Measurements from ENCODE around the gene DOC2B. TPM values are rescaled to one million over a fixed set of nuclear protein-coding genes. Genes with fewer than 3 reads are reported as not detected.
"Not testable (repeated sequence)": the region's sequence is repeated elsewhere in the genome, so short reads cannot be mapped to it uniquely, and the experiment has no call there.

DOC2B gene
- total RNA-seq, 1 donor from 2014 or later: 0.11 TPM

DNA sequence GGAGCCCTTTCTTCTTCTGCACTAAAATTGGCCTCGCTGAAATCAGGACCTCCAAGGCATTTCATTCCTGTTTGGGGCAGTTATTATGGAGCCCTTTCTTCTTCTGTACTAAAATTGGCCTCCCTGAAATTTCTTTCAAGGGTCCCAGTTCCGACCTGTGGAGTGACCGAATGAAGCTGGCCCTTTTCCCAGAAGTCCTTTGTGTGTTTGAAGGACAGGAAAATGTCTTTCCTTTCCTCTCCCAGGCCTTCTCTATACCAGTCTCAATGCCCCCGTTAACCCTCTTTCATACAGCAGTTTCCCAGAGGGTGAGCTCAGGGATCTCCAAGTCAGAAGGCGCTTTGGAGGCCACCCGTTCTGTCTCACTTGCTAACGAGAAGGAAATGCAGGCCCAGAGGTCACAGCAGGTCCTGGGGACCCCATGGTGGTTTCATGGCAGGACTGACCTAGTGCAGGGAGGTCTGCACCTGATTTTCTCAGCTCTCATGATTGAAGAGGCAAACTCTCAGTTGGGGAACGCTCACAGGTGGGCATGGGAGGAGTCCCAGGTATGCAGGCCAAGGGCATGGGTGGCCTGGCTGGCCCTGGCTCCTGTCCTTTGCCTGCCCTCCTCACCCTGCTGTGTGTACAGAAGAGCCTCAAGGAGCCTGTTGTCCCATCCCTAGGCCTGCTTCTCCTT lies 37.1 kb upstream of the DOC2B start:
- Histone ChIP-seq H3K9me3 (ENCODE audit: insufficient read depth, low read depth, low read length) (no peaks in the 10 kb centered on the region), H3K4me1 (ENCODE audit: insufficient read depth, low read length) (no peaks in the 10 kb centered on the region), H3K79me2 (ENCODE audit: insufficient read depth, low read length) (no peaks in the 10 kb centered on the region), H2AFZ (ENCODE audit: low read depth, low read length) (no peak overlapping the region), H3K4me2 (ENCODE audit: low read length) (no peak overlapping the region), H3K9ac (ENCODE audit: low read length) (no peak overlapping the region), H4K20me1 (ENCODE audit: insufficient read depth, low read length) (no peaks in the 10 kb centered on the region), H3K27me3 (ENCODE audit: insufficient read depth, low read length) (no peaks in the 10 kb centered on the region), H3K4me3 (ENCODE audit: insufficient read depth, low read depth, low read length) (no peak overlapping the region), H3K27ac (ENCODE audit: low read depth, low read length) (no peak overlapping the region), H3K36me3 (ENCODE audit: insufficient read depth, low read length) (no peaks in the 10 kb centered on the region)
- no peak overlapping the region for H3K27ac Mint-ChIP-seq (ENCODE audit: unreplicated experiment)
- no peak overlapping the region for H3K4me3 Mint-ChIP-seq (ENCODE audit: unreplicated experiment)
- TF ChIP-seq, protein P1, sequence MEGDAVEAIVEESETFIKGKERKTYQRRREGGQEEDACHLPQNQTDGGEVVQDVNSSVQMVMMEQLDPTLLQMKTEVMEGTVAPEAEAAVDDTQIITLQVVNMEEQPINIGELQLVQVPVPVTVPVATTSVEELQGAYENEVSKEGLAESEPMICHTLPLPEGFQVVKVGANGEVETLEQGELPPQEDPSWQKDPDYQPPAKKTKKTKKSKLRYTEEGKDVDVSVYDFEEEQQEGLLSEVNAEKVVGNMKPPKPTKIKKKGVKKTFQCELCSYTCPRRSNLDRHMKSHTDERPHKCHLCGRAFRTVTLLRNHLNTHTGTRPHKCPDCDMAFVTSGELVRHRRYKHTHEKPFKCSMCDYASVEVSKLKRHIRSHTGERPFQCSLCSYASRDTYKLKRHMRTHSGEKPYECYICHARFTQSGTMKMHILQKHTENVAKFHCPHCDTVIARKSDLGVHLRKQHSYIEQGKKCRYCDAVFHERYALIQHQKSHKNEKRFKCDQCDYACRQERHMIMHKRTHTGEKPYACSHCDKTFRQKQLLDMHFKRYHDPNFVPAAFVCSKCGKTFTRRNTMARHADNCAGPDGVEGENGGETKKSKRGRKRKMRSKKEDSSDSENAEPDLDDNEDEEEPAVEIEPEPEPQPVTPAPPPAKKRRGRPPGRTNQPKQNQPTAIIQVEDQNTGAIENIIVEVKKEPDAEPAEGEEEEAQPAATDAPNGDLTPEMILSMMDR (IDR thresholded peaks at IDR 0.05; ENCODE audit: insufficient read depth, low read depth, low read length): no peak
- TF ChIP-seq EZH2 (IDR thresholded peaks at IDR 0.05; ENCODE audit: insufficient read depth, low read length): no peak
- H3K27me3 Mint-ChIP-seq (ENCODE audit: low read depth, unreplicated experiment): no peaks in the 10 kb centered on the region
- H3K9me3 Mint-ChIP-seq (ENCODE audit: unreplicated experiment): no peaks in the 10 kb centered on the region
- H3K4me1 Mint-ChIP-seq (ENCODE audit: low read depth, unreplicated experiment): no peaks in the 10 kb centered on the region
- DNase-seq (ENCODE audit: low read depth): no peak
- FAIRE-seq: no peak
- H3K36me3 Mint-ChIP-seq (ENCODE audit: low read depth, unreplicated experiment): no peaks in the 10 kb centered on the region

DNA sequence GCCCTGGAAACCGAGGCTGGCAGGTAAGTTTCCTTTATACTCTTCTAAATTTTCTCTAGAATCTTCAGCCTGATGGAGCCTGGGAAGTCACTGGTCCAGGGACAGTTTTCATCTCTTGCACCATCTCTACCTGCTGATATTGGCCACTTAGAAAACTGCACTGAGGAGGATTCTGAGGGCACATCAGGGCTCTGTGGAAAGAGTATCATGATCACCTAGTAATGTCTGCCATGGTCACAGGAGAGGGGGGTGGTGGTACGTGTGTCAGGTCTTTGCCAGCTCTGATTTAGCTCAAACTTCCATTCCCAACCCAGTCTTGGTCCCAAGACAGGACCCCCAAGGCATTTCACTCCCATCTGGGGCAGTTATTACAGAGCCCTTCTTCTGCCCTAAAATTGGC lies 35.2 kb upstream of the DOC2B start:
- FAIRE-seq (no peak), DNase-seq (ENCODE audit: low read depth) (no peak)
- H4K20me1 ChIP-seq (ENCODE audit: insufficient read depth, low read length): no peaks in the 10 kb centered on the region
- no peak overlapping the region for H3K4me3 Mint-ChIP-seq (ENCODE audit: unreplicated experiment)
- H3K27me3 ChIP-seq (ENCODE audit: insufficient read depth, low read length): no peaks in the 10 kb centered on the region
- no peaks in the 10 kb centered on the region for H3K9me3 ChIP-seq (ENCODE audit: insufficient read depth, low read depth, low read length)
- H3K36me3 ChIP-seq (ENCODE audit: insufficient read depth, low read length): no peaks in the 10 kb centered on the region
- H3K4me1 Mint-ChIP-seq (ENCODE audit: low read depth, unreplicated experiment): no peaks in the 10 kb centered on the region
- no peaks in the 10 kb centered on the region for H3K9me3 Mint-ChIP-seq (ENCODE audit: unreplicated experiment)
- H3K79me2 ChIP-seq (ENCODE audit: insufficient read depth, low read length): no peaks in the 10 kb centered on the region
- H3K4me3 ChIP-seq (ENCODE audit: insufficient read depth, low read depth, low read length): no peak overlapping the region
- H3K27ac ChIP-seq (ENCODE audit: low read depth, low read length): no peak overlapping the region
- H3K27me3 Mint-ChIP-seq (ENCODE audit: low read depth, unreplicated experiment): peaks cover 3% of the 10 kb centered on the region
- TF ChIP-seq EZH2 (IDR thresholded peaks at IDR 0.05; ENCODE audit: insufficient read depth, low read length): no peak
- TF ChIP-seq, protein P1 (IDR thresholded peaks at IDR 0.05; ENCODE audit: insufficient read depth, low read depth, low read length): no peak
- H3K4me2 ChIP-seq (ENCODE audit: low read length): no peak overlapping the region
- H3K4me1 ChIP-seq (ENCODE audit: insufficient read depth, low read length): no peaks in the 10 kb centered on the region
- H3K27ac Mint-ChIP-seq (ENCODE audit: unreplicated experiment): no peak overlapping the region
- H3K9ac ChIP-seq (ENCODE audit: low read length): no peak overlapping the region
- no peak overlapping the region for H2AFZ ChIP-seq (ENCODE audit: low read depth, low read length)
- no peaks in the 10 kb centered on the region for H3K36me3 Mint-ChIP-seq (ENCODE audit: low read depth, unreplicated experiment)

DNA sequence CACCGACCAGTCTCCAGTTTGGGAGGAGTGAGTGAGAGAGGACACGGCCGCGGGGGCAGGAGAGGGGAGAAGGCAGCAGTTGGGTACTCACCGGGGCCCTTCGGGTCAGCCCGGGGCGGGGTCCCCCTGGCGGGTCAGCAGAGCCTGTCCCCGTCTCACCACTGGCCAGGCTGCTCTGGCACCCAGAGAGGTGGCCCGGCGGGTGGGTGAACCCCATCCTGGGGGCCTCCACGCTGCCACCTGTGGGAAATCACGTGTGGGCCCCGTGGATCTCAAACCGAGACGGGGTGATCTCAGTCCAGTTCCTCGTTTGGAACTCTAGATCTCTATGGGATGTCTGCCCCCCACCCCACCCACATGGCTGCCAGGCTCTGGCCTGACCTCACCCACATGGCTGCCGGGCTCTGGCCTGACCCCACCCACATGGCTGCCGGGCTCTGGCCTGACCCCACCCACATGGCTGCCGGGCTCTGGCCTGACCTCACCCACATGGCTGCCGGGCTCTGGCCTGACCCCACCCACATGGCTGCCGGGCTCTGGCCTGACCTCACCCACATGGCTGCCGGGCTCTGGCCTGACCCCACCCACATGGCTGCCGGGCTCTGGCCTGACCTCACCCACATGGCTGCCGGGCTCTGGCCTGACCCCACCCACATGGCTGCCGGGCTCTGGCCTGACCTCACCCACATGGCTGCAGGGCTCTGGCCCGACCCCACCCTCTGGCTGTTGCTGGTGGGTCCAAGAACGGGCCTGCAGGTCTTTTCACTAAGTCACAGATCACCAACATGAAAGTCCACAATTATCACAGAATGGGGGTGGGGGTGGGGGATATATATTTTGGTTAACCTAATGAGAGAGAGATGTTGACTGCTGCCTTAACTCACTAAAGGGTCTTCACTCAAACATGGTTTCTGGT lies 34.4 kb upstream of the DOC2B start:
- H3K4me3 Mint-ChIP-seq (ENCODE audit: unreplicated experiment): peak overlapping the region; percentile 79
- not testable (repeated sequence) for H3K79me2 ChIP-seq (ENCODE audit: insufficient read depth, low read length); H3K36me3 ChIP-seq (ENCODE audit: insufficient read depth, low read length); H2AFZ ChIP-seq (ENCODE audit: low read depth, low read length); H3K4me1 ChIP-seq (ENCODE audit: insufficient read depth, low read length); DNase-seq (ENCODE audit: low read depth); H3K4me3 ChIP-seq (ENCODE audit: insufficient read depth, low read depth, low read length); FAIRE-seq; H3K9ac ChIP-seq (ENCODE audit: low read length); H3K27ac ChIP-seq (ENCODE audit: low read depth, low read length); H3K27me3 ChIP-seq (ENCODE audit: insufficient read depth, low read length); H3K9me3 ChIP-seq (ENCODE audit: insufficient read depth, low read depth, low read length); H4K20me1 ChIP-seq (ENCODE audit: insufficient read depth, low read length); H3K9me3 Mint-ChIP-seq (ENCODE audit: unreplicated experiment); H3K36me3 Mint-ChIP-seq (ENCODE audit: low read depth, unreplicated experiment); H3K4me1 Mint-ChIP-seq (ENCODE audit: low read depth, unreplicated experiment); H3K4me2 ChIP-seq (ENCODE audit: low read length); H3K27ac Mint-ChIP-seq (ENCODE audit: unreplicated experiment); H3K27me3 Mint-ChIP-seq (ENCODE audit: low read depth, unreplicated experiment)

Data from astrocyte (in vitro differentiated cells and primary cell).